Fibroblast of the aortic adventitia (primary cell): ENCODE data around the gene C2orf92. TPM values are rescaled to one million over a fixed set of nuclear protein-coding genes. Genes with fewer than 3 reads are reported as not detected.

Experiments
- DNase-seq: peaks from one replicate; pipeline ENCODE4 v3.0.0-alpha.2; 2010; ENCODE audit warnings: low read depth
- H3K4me3 ChIP-seq: 2 replicates; pipeline ENCODE4 v1.5.1; 2011; ENCODE audit warnings: low read depth, mild to moderate bottlenecking, control low read depth, low read length, moderate library complexity
- total RNA-seq: library from RNA; depleted of rRNA; stranded (reverse); fragments of >200 nt; gene quantifications from 2 replicates; pipeline ENCODE4 v1.2.3, GENCODE V29; 2012; ENCODE audit warnings: low replicate concordance
- TF ChIP-seq, protein P1 (sequence below): IDR thresholded peaks from 2 replicates; pipeline ENCODE4 v1.5.1; 2011; ENCODE audit warnings: mild to moderate bottlenecking, low read length, control low read depth, inconsistent platforms; ENCODE audit not compliant: insufficient read depth

C2orf92 gene
- total RNA-seq, 1 donor = 2.0 TPM

DNA sequence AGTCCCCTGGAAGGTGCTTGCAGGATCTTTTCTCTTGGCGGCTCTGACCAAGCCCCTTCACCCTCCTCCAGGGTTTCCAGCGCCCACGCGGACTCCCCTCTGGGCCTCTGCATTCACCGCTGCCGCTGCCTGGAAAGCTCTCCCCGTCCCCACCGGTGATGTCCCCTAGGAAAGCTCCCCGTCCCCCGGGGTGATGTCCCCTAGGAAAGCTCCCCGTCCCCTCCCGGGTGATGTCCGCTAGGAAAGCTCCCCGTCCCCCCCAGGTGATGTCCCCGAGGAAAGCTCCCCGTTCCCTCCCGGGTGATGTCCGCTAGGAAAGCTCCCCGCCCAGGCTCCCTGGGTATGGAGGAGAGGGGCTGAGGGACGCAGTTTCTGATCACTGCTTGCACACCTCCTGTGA is 71.7 kb downstream of the C2orf92 start:
- TF ChIP-seq, protein P1, sequence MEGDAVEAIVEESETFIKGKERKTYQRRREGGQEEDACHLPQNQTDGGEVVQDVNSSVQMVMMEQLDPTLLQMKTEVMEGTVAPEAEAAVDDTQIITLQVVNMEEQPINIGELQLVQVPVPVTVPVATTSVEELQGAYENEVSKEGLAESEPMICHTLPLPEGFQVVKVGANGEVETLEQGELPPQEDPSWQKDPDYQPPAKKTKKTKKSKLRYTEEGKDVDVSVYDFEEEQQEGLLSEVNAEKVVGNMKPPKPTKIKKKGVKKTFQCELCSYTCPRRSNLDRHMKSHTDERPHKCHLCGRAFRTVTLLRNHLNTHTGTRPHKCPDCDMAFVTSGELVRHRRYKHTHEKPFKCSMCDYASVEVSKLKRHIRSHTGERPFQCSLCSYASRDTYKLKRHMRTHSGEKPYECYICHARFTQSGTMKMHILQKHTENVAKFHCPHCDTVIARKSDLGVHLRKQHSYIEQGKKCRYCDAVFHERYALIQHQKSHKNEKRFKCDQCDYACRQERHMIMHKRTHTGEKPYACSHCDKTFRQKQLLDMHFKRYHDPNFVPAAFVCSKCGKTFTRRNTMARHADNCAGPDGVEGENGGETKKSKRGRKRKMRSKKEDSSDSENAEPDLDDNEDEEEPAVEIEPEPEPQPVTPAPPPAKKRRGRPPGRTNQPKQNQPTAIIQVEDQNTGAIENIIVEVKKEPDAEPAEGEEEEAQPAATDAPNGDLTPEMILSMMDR = no peak
- no peak overlapping the region for H3K4me3 ChIP-seq
- DNase-seq = no peak

DNA sequence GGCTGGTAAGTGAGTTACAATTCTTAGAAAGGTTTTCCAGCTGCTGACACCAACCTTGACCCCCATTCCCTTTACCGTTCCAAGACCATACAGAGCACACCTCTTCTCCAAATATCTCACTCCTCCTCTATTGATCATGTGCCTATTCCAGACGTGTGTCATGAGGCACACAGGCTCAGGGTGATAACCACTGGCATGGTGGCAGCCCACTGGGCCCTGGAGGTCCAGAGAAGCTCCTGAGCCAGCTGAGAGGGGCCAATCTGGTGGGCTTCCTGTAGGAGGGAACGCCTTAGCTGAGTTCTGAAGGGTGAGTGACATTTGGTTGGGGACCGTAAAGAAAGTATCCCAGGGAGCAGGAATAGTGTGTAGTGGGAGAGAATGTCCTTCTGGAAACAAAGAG is 72.2 kb downstream of the C2orf92 start:
- DNase-seq = no peak
- TF ChIP-seq, protein P1 = no peak
- H3K4me3 ChIP-seq = no peak overlapping the region

DNA sequence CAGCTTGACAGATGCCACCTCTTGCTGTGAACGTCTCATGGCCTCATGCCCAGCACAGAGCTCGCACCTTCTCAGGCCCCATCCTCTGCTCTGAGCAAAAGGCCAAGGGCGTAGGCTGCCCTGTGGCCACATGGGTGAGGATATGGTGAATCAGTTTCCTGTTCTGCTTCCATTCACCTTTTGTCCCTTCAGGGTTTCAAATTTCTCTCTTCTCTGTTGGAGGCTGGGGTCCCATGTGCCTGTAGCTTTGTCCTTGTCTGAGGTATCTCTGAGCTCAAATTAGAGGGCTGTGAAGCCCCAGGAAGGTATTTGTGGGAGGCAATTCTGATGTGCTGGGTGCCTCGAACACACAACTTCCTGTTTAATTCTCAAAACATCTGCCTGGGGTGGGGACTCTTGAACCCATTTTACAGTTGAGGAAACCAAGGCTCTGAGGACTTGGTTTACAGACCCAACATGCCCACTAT is 72.9 kb downstream of the C2orf92 start:
- no peak for DNase-seq
- TF ChIP-seq, protein P1 = no peak
- H3K4me3 ChIP-seq = no peak overlapping the region

DNA sequence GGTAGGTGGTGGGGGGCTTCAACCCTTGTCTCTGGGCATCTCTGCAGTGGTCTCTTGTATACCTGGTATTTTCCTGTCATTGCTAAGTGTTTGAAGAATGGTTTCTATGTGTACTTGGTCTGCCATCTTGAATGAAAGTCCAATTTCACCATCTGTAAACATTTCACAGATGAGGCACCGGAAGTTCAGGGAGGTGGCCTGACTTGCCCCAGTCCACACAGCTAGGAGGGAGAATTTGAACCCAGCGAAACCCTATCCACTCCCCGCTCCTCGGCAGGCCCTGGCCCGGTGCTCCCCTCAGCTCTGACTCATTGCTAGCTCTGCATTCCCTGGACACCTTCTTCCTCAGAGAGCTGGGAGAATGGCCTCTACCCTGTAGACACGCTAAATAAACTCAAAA is 74.4 kb downstream of the C2orf92 start:
- TF ChIP-seq, protein P1 = no peak
- DNase-seq = no peak

DNA sequence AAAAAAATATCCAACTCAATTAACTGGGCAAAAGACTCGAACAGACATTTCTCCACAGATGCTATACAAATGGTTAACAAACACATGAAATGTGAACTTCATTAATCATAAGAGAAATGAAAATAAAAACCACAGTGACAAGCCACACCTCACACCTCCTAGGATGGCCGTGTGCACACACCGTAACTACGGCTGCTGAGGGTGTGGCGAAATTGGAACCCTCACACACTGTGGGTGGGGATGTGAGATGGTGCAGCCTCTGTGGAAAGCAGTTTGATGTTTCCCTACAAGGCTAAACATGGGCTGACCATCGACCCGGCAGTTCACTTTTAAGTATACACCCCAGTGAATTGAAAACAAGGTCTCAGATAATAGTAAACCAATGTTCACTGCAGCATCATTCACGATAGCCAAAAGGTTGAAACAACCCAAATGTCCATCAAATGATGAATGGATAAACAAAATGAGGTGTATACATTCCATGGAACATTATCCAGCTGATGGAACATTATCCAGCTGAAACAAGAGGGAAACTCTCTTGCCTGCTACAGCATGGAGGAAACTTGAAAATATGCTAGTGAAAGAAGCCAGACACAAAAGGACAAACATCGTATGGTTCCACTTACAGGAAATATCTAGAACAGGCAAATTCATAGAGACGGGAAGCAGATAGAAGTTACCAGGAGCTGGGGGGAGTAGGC is 76.1 kb downstream of the C2orf92 start:
- no peak overlapping the region for H3K4me3 ChIP-seq
- TF ChIP-seq, protein P1 = no peak
- no peak for DNase-seq

More for the DNA sequence above, 74.4 kb downstream of the C2orf92 start:
- H3K4me3 ChIP-seq = no peak overlapping the region

DNA sequence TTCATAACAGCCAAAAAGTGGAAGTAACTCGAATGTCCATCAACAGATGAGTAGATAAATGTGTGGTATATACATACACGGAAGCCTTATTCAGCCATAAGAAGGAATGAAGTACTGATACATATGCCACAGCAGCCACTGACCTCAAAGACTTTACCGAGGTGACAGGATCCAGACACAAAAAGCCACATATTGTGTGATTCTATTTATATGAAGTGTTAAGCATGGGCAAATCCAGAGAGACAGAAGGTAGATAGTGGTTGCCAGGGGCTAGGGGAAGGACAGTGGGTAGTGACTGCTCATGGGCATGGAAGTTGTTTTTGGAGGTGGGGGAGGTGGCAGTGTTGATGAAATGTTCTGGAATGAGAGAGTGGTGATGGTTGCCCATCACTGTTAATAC is 77.8 kb downstream of the C2orf92 start:
- no peak overlapping the region for H3K4me3 ChIP-seq
- no peak for DNase-seq
- TF ChIP-seq, protein P1 = no peak

DNA sequence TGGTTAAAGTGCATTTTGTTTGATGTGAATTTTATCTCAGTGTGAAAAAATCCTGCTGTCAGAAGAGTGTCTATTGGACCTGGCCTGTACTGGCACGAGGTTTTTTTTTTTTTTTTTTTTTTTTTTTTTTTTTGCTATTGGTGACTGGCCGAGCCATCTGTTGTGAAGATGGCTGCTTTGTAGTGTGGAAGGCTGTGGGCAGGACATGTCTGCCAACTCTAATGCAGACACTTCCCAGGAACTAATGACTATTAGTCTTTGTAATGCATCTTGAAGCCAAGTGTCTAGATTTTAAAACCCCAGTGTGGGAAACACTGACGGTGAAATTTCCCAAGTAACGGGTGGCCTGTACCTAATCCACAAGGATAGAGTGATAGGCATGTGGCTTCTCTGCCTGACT is 78.2 kb downstream of the C2orf92 start:
- H3K4me3 ChIP-seq = no peak overlapping the region
- DNase-seq = peak; percentile 13
- TF ChIP-seq, protein P1 = no peak
